Body of pancreas (tissue), 4 donors: ENCODE measurements around the gene MAGI3.
A peak's percentile ranks its signal among the peaks of the same experiment; 100 is the strongest.

ENCODE experiments used
- POLR2A ChIP-seq, 3 donors: fragments of 450-650 bp; IDR thresholded peaks; one replicate each; pipeline ENCODE4 v1.6.1; 2016; ENCODE audit warnings: antibody characterized with exemption in 3 of 3, mild to moderate bottlenecking in 2 of 3
- TF ChIP-seq, protein P1 (sequence below), 7 experiments: fragments of 450-650 bp in 4 of 7; fragments of 200-600 bp in 3 of 7; sonication (generic) in 3 of 7; IDR thresholded peaks; one replicate each; pipeline ENCODE4 v1.5.1; 2016 to 2019; ENCODE audit warnings: antibody characterized with exemption in 7 of 7

DNA sequence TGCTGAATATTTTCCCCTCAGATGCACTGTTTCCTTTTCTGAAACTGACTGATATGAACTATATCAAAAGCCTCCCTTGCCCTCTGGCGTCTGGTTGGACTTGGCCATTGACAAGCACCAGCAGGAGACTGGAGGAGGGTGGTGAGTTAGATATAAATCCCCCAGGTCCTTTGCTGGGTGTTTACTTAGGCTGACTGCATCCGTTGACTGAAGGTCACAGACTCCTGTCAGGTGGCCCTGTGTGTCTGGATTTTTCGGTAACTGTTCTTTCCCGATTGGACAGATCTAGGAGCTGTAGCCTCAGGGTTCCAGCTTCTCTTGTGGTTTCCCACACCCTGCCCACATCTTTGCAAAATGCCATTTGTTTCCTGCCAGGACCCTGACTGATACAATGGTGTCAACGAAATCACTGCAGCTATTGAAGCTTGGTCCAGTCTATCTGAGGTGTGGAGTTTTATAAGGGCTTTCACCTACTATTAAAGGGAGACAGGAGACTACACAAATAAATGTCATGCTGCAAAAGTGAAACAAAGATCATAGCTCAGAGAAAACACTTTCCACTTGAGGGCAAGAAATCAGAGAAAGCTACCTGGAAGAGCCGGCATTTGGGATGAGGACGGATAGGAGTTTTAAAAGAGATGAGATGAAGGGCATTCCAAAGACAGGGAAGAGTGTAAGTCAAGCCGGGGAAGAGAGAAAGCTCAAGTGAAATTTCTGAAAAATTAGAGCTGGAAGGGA lies 1.5 kb upstream of the MAGI3 start:
- TF ChIP-seq, protein P1, sequence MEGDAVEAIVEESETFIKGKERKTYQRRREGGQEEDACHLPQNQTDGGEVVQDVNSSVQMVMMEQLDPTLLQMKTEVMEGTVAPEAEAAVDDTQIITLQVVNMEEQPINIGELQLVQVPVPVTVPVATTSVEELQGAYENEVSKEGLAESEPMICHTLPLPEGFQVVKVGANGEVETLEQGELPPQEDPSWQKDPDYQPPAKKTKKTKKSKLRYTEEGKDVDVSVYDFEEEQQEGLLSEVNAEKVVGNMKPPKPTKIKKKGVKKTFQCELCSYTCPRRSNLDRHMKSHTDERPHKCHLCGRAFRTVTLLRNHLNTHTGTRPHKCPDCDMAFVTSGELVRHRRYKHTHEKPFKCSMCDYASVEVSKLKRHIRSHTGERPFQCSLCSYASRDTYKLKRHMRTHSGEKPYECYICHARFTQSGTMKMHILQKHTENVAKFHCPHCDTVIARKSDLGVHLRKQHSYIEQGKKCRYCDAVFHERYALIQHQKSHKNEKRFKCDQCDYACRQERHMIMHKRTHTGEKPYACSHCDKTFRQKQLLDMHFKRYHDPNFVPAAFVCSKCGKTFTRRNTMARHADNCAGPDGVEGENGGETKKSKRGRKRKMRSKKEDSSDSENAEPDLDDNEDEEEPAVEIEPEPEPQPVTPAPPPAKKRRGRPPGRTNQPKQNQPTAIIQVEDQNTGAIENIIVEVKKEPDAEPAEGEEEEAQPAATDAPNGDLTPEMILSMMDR (IDR thresholded peaks at IDR 0.05) = peak in 5 of 7 experiments; percentile 22 to 70 (median 56)
- TF ChIP-seq POLR2A (IDR thresholded peaks at IDR 0.05) = peak in 2 of 3 donors; percentile 21 to 33
